Neuron (in vitro differentiated cells): ENCODE measurements around the gene RSPH10B2.
"Not testable (repeated sequence)": the region's sequence is repeated elsewhere in the genome, so short reads cannot be mapped to it uniquely, and the experiment has no call there.

Experiments
- H2AFZ ChIP-seq: one replicate; pipeline ENCODE4 v1.6.1; 2013; ENCODE audit warnings: low read depth, mild to moderate bottlenecking, inconsistent platforms, low read length, moderate library complexity
- H3K27me3 ChIP-seq: one replicate; pipeline ENCODE4 v1.6.1; 2013; ENCODE audit warnings: low read length; ENCODE audit not compliant: insufficient read depth
- H3K36me3 ChIP-seq: one replicate; pipeline ENCODE4 v1.6.1; 2013; ENCODE audit warnings: low read length; ENCODE audit not compliant: insufficient read depth
- H3K4me1 ChIP-seq: one replicate; pipeline ENCODE4 v1.6.1; 2013; ENCODE audit warnings: low read length; ENCODE audit not compliant: insufficient read depth
- H3K4me3 ChIP-seq: 2 replicates; pipeline ENCODE4 v1.5.1; 2013; ENCODE audit warnings: mild to moderate bottlenecking, low read length, moderate library complexity
- H3K9me3 ChIP-seq: one replicate; pipeline ENCODE4 v1.6.1; 2013; ENCODE audit warnings: low read length

Gene RSPH10B2

DNA sequence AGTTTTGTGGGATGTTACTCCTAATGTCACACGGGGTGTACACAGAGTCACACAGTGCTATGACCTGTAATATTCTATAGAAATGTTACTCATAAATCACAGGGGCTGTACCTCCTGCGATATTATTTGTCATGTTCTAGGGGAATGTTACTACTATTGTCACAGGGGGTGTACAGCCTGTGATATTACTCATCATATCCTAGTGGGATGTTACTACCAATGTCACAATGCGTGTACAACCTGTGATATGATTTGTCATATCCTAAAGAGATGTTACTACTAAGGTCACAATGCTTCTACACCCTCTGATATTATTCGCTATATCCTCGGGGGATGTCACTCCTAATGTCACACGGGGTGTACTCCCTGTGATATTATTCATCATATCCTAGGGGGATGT is 79.7 kb downstream of the RSPH10B2 start:
- no peaks in the 10 kb centered on the region for H3K36me3 ChIP-seq
- no peaks in the 10 kb centered on the region for H3K27me3 ChIP-seq
- H2AFZ ChIP-seq = no peak overlapping the region
- no peaks in the 10 kb centered on the region for H3K4me1 ChIP-seq
- no peak overlapping the region for H3K4me3 ChIP-seq
- H3K9me3 ChIP-seq = no peaks in the 10 kb centered on the region

DNA sequence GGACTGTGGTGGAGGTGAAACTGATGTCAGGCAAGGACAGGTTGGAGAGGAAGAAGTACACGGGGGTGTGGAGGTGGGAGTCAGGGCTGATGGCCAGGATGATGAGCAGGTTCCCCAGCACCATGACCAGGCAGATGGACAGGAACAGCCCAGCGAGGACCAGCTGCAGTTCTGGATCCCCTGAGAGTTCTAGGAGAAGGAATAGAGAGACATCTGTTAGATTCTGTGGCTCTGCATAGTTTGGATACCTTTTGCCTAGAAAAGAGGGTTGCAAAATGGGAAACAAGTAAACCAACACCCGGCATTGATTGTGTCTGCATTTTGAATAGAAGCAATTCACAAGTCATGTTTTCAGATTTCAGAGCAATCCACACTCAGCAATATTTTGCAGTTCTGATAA is 81.6 kb downstream of the RSPH10B2 start:
- H3K9me3 ChIP-seq, H3K27me3 ChIP-seq, H3K4me1 ChIP-seq, H2AFZ ChIP-seq, H3K4me3 ChIP-seq, H3K36me3 ChIP-seq: not testable (repeated sequence)

- not testable (repeated sequence) for H3K4me3 ChIP-seq, H3K36me3 ChIP-seq, H3K4me1 ChIP-seq, H3K9me3 ChIP-seq, H2AFZ ChIP-seq, H3K27me3 ChIP-seq
Observed at GRCh38 chr7:6837081-6837480, 83.2 kb downstream of the RSPH10B2 start.

DNA sequence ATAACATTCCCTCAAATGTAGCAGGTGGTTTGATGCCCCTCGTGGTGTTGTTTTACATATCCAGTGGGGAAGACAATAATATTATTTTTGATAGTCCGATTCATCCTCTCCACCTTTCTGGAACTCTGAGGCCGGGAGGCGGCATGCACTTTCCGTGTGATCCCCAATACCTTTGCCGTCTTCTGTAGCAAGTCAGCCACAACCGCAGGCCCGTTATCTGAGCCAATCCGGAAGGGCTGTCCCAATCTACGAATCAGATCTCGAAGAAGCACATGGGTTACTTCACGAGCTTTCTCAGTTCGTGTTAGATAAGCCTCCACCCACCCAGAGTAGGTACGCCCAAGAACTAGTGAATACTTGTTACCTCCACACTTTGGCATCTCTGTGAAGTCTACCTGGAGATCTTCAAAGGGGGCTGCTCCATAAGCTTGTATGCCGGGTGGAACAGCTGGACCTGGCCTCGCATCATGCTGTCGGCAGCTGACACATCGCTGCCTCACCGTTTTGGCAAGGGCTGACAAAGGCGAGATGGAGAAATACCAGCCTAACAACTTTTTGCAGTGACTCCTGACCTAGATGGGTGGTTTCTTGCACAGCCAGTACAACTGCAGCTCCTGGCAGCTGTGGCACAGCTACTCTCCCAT is 88.5 kb downstream of the RSPH10B2 start:
- H3K4me1 ChIP-seq, H3K27me3 ChIP-seq, H2AFZ ChIP-seq, H3K4me3 ChIP-seq, H3K36me3 ChIP-seq, H3K9me3 ChIP-seq: not testable (repeated sequence)

- not testable (repeated sequence) for H3K36me3 ChIP-seq, H2AFZ ChIP-seq, H3K4me3 ChIP-seq, H3K4me1 ChIP-seq, H3K27me3 ChIP-seq, H3K9me3 ChIP-seq
Observed at GRCh38 chr7:6843092-6843491, 89.2 kb downstream of the RSPH10B2 start.

GRCh38 chr7:6843654-6844053 is 89.8 kb downstream of the RSPH10B2 start:
- H3K9me3 ChIP-seq, H3K27me3 ChIP-seq, H3K4me3 ChIP-seq, H3K4me1 ChIP-seq, H3K36me3 ChIP-seq, H2AFZ ChIP-seq: not testable (repeated sequence)

DNA sequence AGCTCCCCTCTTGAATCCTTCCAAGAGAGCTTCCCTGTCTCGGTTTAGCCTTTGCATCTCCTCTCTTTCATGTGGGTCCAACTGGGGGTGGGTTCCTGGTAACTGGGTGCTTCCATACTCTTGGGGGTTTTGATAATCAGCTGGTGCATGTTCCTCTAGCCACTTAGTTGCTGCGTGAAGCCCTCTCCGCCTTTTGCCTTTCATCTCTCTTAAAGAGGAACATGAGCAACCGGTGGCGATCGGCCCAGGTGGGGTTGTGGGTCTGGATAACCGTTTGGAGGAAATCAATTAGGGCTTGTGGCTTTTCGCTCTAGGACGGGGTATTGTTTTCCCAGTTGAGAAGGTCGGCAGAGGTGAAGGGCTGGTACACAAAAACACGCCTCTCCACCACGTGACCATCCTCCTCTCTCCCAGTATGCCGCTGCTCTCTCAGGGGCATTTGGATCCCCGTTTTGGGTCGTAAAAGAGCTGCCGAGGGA is 92.1 kb downstream of the RSPH10B2 start:
- H3K36me3 ChIP-seq, H2AFZ ChIP-seq, H3K4me1 ChIP-seq, H3K9me3 ChIP-seq, H3K4me3 ChIP-seq, H3K27me3 ChIP-seq: not testable (repeated sequence)

GRCh38 chr7:6847751-6848150 is 93.8 kb downstream of the RSPH10B2 start:
- not testable (repeated sequence) for H2AFZ ChIP-seq, H3K27me3 ChIP-seq, H3K9me3 ChIP-seq, H3K36me3 ChIP-seq, H3K4me3 ChIP-seq, H3K4me1 ChIP-seq
